C4-2B (cell line): ENCODE measurements around the gene WNK3.

ENCODE experiments used
- ZFX ChIP-seq: fragments of 450-650 bp; IDR thresholded peaks from 2 replicates; pipeline ENCODE4 v1.6.1; 2017
- TF ChIP-seq, protein P1 (sequence below): fragments of 450-650 bp; conservative IDR thresholded peaks from 2 replicates; pipeline ENCODE4 v1.5.1; 2017; ENCODE audit warnings: mild to moderate bottlenecking

DNA sequence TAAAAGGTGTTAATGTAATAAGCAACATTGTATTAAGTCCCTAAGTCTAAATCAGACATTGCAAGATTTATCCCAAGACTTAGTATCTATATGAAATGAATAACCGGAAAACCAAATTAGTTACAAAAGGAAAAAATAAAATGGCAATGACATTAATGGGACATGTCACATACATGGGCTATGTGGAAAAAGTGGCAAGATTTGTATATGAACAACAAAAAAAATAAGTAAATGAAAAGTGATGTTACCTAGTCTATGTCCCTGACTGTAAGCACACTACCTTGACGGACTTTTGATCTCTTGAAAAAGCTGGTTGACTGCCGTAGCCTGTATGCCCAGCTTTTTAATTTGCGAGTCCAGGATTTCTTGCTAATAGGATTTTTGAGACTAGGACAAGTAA is 119.3 kb downstream of the WNK3 start:
- TF ChIP-seq, protein P1, sequence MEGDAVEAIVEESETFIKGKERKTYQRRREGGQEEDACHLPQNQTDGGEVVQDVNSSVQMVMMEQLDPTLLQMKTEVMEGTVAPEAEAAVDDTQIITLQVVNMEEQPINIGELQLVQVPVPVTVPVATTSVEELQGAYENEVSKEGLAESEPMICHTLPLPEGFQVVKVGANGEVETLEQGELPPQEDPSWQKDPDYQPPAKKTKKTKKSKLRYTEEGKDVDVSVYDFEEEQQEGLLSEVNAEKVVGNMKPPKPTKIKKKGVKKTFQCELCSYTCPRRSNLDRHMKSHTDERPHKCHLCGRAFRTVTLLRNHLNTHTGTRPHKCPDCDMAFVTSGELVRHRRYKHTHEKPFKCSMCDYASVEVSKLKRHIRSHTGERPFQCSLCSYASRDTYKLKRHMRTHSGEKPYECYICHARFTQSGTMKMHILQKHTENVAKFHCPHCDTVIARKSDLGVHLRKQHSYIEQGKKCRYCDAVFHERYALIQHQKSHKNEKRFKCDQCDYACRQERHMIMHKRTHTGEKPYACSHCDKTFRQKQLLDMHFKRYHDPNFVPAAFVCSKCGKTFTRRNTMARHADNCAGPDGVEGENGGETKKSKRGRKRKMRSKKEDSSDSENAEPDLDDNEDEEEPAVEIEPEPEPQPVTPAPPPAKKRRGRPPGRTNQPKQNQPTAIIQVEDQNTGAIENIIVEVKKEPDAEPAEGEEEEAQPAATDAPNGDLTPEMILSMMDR = no peak
- TF ChIP-seq ZFX = no peak
